Neural progenitor cell (in vitro differentiated cells): ENCODE data around the gene TNNI2.

Source experiments
- EZH2 ChIP-seq: fragments of 200-600 bp; sonication (generic); IDR thresholded peaks from 2 replicates; pipeline ENCODE4 v1.6.1; 2017; ENCODE audit warnings: antibody characterized with exemption, mild to moderate bottlenecking, moderate library complexity
- EZH2phosphoT487 ChIP-seq: fragments of 200-600 bp; sonication (generic); IDR thresholded peaks from 2 replicates; pipeline ENCODE4 v1.6.1; 2017; ENCODE audit warnings: antibody characterized with exemption
- TF ChIP-seq, protein P1 (sequence below): fragments of 200-600 bp; sonication (generic); IDR thresholded peaks from 2 replicates; pipeline ENCODE4 v1.5.1; 2017; ENCODE audit warnings: antibody characterized with exemption, mild to moderate bottlenecking

DNA sequence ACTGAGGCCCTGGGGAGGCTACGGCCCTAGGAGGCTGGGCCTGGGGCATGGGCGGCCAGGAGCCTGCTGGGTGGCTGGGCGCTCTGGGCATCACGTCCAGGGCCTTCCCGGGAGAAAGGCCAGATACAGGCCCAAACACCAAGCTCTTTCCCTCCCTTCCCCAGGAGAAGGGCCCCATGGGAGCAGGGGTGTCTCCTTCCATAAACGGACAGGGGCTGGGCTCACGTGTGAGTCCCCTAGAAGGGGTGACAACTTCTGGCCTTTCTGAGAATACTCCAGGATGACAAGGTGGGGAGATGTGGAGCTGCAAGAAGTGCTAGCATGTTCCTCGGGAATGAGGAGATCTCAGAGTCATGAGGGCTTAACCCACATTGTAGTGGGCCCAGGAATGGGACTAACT, 23.5 kb upstream of the TNNI2 start:
- TF ChIP-seq, protein P1, sequence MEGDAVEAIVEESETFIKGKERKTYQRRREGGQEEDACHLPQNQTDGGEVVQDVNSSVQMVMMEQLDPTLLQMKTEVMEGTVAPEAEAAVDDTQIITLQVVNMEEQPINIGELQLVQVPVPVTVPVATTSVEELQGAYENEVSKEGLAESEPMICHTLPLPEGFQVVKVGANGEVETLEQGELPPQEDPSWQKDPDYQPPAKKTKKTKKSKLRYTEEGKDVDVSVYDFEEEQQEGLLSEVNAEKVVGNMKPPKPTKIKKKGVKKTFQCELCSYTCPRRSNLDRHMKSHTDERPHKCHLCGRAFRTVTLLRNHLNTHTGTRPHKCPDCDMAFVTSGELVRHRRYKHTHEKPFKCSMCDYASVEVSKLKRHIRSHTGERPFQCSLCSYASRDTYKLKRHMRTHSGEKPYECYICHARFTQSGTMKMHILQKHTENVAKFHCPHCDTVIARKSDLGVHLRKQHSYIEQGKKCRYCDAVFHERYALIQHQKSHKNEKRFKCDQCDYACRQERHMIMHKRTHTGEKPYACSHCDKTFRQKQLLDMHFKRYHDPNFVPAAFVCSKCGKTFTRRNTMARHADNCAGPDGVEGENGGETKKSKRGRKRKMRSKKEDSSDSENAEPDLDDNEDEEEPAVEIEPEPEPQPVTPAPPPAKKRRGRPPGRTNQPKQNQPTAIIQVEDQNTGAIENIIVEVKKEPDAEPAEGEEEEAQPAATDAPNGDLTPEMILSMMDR = no peak
- TF ChIP-seq EZH2 (no peak), EZH2phosphoT487 (no peak)
